Activated CD4-positive, alpha-beta T cell treated with anti-CD3 and anti-CD28 coated beads, Interleukin-2, amount 50 U/mL, for 16 hours (primary cell): ENCODE measurements around the gene MAGEA4.
"Not testable (repeated sequence)": the region's sequence is repeated elsewhere in the genome, so short reads cannot be mapped to it uniquely, and the experiment has no call there.

ENCODE experiments used
- DNase-seq: peaks from one replicate; pipeline ENCODE4 v3.0.0-alpha.2; 2020

The MAGEA4 gene, protein sequence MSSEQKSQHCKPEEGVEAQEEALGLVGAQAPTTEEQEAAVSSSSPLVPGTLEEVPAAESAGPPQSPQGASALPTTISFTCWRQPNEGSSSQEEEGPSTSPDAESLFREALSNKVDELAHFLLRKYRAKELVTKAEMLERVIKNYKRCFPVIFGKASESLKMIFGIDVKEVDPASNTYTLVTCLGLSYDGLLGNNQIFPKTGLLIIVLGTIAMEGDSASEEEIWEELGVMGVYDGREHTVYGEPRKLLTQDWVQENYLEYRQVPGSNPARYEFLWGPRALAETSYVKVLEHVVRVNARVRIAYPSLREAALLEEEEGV

DNA sequence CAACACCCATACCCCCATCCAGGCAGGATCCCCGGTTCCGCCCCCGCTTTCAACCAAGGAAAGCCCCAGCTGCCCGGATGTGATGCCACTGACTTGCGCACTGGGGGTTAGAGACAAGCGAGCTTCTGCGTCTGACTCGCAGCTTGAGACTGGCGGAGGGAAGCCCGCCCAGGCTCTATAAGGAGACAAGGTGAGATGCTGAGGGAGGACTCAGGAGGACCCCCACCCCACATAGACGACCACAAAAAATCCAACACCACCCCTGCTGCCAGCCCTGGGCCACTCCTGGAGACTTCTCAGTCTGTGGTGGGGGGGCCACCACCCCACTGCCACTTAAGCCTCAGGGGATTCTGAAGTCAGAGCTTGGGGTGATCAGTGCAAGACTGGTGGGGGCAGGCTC, at the start of gene MAGEA4:
MAGEA4 (plus strand) TSS at position 110 of the 400 bp plus-strand sequence. CDS start 10,776 bp downstream, outside the sequence.
- no peak for DNase-seq

DNA sequence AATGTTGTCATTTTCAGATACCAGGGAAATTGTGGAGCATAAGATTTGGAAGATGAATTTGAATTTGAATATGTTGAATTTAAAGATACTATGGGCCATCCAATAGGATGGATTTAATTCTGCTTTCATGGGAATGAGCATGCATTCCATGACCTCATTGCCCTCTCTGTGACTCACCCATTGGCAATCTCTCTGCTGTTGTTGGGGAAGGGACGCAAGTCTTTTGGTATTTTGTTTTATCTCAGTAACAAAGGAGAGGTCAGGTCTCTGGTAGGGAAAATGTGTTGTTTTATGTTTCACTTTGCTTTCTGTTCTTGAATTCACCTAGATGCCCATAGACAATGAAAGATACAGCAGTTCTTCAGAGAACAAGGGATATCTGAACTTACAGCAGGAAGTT, 42.1 kb upstream of the MAGEA4 start:
- no peak for DNase-seq

DNA sequence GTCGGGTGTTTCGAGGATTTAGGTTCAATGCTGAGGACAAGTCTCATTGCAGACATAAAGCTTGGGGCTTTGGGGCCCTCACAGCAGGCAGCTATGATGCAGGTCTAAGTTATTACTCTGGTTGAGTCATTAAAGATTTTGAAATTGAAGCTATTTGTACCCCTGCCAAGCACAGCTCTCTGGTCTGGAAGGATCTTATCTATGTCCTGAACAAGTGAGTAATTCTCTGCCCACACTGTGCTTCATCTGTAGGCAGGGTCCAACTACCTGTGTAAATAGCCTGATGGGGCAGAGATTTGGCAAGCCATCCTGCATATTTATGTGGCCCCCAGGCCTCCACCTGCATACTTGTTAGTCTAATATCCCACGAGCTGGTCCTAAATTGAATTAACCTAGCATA, 41.4 kb upstream of the MAGEA4 start:
- no peak for DNase-seq

DNA sequence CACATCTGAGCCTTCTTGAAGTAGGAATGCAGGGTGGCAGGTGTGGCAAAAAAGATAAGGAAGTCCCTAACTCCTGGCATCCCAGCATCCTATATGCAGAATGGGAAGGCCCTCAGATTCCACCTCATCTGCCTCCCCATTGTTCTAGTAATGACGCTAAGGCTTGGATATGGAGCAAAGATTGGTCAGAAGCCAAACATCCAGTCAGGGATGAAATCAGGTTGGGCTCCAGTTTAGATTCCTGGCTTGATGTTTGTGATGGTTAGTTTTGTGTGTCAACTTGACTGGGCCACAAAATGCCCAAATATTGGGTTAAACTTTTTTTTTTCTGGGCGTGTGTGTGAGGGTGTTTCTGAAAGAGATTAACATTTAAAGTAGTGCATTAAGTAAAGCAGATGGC, 39.6 kb upstream of the MAGEA4 start:
- DNase-seq, result no peak

DNA sequence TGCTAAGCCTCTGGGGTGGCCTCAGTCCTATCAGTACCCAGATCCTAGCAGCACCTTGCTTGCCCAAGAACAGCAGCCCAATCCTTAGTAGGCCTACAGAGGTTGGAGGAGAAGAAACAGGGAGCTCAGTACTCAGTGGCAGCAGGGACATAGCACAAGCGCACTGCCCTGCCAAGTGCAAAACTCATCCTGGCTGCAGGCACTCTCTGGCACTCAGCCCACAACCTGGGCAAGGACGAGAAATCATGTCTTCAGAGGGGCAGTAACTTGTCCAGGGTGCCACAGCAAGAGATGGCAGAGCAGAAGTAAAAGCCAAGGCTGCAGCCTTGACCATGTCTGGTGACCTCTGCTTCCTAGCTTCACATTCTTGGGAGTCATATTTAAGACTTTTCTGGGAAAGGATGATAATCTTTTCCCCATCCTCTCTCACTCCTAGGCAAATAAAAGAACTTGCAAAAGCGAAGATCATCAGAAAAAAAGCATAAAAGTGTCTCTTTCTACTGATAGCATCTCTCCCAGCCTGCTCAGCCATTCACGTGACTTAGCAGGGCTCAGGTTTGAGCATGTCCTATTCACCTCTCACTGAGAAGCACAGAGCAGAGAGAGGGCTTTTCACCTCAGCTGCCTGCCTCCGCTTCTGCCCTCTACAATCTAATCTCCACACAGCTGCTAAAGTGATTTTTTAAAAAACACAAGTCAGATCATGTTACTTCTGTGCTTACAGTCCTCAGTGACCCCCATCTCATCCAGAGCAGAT, 37.2 kb upstream of the MAGEA4 start:
- DNase-seq, result no peak

DNA sequence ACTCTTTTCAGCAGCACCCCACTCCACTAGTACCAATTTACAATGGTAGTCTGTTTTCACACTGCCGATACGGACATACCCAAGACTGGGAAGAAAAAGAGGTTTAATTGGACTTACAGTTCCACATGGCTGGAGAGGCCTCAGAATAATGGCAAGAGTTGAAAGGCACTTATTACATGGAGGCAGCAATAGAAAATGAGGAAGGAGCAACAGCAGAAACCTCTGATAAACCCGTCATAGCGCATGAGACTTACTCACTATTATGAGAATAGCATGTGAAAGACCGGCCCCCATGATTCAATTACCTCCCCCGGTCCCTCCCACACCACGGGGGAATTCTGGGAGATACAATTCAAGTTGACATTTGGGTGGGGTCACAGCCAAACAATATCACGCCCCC, 34.1 kb upstream of the MAGEA4 start:
- DNase-seq, result no peak

DNA sequence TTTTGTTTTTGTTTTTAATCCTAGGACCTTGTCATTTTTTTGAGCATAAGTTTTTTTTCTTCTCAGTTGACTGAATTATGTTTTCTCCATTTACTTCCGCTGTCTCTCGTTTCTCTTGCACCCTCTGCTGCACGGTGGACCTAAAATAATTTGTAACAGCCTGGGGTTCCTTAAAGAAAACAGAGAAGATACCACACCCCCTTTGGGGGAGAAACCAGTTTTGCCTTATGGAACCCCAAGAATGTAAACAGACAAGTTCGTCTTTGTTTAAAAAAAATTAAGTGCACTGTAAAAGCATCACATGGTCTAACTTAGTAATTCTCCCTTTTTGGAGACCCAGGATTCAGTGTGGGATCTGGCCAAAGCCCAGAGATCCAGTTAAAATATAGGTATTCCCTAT, 32.8 kb upstream of the MAGEA4 start:
- no peak for DNase-seq

DNA sequence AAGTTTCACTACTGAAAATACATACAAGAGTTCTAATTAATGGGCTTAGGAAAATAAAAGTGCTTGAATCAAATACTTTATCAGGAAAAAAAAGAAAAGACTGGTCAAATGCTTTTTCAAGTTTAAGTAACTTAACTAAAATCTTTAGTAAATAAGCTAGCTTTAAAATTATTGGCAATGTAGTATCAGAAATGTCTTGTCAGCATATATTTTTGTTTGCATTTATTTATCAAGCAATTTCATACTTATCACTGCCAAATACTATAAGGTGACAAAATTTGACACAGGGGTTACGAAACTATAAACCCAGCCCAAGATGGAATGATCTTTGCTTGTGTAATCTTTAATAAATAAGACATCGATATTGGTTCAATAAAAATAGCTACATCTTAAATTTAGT, 31.8 kb upstream of the MAGEA4 start:
- no peak for DNase-seq

DNA sequence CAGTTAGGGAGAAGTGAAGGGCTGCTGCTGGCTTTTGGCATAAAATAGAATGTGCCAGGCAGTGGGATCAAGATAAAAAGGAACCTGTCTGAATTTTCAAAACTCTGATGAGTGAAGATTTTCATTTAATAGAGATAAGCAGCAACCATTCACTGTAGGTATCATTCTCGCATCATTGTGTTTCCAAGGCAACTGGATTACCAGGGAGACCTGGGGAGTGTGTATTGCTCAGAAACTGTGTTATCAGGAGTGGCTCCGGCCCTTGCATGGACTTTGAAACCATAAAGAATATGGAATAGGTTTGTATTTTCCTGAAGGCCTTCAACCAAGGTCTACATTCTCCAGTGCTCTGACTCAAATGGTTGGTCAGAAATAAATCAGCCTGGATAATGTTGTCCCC, 23.3 kb upstream of the MAGEA4 start:
- no peak for DNase-seq

DNA sequence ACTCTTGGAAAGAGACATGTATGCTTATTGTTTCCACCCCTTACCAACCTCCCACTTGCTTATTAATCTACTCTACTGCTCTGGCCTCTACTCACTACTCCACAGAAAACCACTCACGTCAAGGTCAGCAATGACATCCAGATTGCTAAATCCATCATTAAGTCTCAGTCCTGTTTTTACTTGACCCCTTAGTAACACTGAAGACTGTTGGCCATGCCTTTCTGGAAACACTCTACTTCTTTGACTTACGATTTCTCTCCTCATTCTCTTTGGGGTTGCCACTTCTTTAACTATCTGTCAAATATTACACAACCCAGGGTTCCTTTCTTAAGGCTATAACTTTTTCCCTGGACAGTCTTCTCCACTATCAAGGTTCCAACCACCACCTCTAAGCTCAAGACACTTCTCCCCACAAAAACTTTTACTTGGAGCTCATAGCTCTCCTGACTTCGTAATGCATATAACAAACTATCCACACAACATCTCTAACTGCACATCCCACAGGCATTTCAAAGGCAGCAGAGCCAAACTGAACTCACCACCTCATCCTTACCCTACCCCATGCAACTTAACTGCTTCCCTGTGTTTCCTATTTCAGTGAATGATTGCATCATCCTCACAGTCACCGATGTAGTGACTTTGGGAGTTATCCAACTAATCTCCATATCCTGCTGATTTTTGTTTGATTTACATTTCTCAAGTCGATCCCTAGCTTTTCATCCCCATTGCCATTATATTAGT, 15.8 kb upstream of the MAGEA4 start:
- DNase-seq, result no peak

DNA sequence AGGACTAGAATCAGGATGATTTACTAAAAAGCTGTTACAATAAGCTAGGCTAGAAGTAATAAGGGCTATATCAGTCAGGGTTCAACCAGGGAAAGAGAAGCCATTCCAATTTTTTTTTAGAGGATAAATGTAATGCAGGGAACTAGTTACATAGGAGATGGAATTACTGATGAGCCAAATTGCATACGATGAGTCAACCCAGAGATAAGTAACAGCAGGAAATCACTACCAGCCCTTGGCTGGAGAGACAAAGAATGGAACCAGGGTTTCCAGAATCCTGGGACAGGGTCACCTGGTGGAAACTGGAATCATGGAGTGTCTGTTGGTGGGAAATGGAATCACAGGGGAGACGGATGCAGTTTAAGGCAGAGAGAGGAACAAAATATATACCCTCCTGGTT, 13.1 kb upstream of the MAGEA4 start:
- no peak for DNase-seq

DNA sequence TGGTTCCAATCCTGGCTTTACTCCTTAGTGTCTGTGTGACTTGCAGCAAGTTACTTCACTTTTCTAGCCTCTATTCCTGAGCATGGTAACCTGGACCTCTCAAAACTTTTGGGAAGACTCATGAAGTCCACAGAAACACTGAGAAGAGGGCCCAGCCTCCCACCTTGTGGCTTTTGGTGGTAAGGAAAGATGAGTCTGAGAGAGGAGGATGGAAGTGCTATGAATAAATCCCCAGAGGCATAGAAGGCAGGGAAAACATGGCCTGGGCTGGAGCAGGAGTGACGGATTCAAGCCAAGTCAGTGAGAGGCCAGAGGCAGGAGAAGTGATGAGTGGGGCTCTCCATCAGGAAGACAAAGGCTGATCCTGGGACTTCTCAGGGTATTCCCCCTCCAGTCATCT, 10.9 kb upstream of the MAGEA4 start:
- no peak for DNase-seq

DNA sequence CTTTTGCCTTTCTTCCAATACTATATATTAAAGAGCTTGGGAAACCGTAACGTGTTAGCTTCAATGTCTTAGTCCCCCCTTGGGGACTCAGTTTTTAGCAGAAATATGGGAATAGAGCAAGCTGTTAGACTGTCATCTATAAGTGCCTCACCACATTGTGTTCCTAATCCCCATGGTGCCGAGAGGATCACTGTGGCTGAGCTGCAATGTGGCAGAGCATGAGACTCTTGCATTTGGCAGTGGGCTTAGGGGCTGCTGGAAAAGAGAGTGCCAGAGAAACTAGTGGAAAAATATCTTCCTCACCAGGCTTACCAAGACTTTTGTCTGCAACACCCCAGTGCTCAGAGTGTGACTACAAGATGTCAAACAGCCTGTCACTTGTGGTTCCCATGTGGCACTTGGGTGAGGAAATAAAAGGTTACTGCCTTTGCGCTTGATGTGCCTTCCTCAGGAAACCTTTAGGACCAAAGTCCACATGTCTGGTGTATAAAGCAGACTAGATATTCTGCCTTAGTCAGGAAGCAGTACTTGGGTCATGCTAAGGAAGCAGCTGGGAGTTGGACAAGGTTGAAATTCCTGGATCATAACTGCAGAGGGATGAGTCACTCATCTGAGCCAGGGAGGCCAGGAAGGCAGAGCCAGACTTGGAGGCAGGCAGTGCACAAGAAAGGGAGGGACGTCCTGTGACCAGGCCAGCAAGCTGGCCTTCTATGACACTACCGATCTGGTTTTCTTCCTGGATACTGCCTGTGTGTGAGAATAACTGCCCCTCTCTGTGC, 9.7 kb upstream of the MAGEA4 start:
- DNase-seq, result no peak

DNA sequence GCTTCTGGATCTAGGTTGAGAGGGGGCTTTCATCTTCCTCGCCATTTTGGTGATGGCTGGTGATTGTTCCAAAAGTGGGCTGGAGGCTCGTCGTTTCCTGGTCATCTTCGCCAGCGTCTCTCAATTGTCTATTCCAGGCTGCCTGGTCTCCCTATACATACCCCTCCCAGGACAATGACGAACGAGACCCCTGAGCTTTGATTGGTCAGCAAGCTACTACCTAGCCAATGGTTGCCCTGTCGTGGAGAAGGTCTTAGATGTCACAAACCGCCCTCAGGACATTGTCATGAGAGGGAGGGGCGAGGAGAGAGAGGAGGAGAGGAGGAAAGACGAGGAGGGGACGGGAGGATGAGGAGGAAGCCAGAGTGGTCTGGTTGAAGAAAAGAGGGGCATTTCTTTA, 7.7 kb upstream of the MAGEA4 start:
- no peak for DNase-seq

DNA sequence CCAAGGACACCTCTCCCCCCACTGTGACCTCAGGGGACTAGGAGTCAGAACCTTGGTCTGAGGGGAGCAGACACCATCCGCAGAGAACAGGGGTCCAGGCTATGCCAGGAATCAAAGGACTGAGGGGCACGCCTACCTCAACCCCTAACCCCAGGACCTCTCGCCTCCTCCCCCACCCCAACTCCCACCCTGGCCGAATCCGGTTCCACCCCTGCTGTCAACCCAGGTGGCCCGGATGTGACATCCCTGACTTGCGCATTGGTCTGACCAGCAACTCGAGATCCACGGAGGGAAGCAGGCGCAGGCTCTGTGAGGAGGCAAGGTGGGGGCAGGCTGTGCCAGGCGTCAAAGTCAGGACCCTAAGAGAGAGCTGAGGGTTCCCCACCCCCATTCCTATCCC, 468 bp upstream of the MAGEA4 start:
- no peak for DNase-seq

DNA sequence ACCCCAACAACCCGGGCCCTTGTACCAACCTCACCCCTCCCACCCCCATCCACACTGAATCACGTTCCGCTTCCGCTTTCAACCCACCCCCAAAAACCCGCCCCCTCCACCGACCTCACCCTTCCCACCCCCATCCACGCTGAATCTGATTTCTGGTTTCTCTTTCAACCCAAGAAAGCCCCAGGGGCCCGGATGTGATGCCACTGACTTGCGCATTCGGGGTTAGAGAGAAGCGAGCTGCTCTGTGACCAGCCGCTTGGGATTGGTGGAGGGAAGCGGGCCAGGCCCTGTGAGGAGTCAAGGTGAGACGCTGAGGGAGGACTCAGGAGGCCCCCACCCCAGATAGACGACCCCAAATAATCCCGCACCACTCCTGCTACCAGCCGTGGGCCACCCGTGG, 6.0 kb downstream of the MAGEA4 start:
- not testable (repeated sequence) for DNase-seq

DNA sequence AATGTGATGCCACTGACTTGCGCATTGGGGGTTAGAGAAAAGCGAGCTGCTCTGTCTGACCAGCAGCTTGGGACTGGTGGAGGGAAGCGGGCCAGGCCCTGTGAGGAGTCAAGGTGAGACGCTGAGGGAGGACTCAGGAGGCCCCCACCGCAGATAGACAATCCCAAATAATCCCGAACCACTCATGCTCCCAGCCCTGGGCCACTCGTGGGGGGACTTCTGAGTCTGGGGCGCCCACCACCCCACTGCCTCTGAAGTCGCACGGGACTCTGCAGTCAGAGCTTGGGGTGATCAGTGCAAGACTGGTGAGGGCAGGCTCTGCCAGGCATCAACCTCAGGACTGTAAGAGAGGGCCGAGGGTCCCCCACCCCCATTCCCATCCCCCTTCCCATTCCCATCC, 6.9 kb downstream of the MAGEA4 start:
- no peak for DNase-seq

DNA sequence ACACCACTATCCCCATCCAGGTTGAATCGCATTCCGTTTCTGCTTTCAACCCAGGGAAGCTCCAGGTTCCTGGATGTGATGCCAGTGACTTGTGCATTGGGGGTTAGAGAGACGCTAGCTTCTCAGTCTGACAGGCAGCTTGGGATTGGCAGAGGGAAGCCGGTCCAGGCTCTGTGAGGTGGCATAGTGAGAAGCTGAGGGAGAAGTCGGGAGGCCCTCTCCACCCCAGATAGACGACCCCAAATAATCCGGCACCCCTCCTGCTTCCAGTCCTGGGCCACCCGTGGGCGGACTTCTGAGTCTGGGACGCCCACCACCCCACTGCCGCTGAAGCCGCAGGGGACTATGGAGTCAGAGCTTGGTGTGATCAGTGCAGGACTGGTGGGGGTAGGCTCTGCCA, 7.4 kb downstream of the MAGEA4 start:
- DNase-seq, result no peak

DNA sequence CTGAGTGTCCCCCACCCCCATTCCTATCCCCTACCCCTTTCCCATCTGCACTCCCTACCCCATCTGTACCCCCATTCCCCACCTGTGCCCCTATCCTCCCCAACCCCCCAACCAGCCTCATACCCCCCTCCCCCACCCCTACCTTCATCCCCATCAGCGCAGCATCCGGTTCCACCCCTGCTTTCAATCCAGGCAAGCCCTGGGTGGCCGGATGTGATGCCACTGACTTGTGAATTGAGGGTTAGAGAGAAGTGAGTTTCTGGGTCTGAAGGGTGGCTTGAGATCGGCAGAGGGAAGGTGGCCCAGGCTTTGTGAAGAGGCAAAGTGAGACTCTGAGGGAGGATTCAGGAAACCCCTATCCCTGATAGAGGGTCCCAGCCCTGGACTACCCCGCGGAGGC, 7.8 kb downstream of the MAGEA4 start:
- no peak for DNase-seq

DNA sequence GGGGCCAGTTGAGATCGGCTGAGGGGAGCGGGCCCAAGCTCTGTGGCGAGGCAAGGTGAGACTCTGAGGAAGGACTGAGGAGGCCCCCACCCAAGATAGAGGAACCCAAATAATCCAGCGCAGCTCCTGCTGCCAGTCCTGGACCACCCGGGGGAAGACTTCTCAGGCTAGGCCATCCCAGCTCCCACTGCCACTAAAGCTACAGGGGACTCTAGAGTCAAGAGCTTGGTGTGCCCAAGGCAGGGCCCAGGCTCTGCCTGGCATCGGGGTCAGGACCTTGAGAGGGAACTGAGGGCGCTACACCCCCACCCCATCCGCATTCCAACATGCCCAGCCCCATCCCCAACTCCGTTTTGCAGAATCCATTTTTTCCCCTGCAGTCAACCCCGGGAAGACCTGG, 8.6 kb downstream of the MAGEA4 start:
- no peak for DNase-seq

DNA sequence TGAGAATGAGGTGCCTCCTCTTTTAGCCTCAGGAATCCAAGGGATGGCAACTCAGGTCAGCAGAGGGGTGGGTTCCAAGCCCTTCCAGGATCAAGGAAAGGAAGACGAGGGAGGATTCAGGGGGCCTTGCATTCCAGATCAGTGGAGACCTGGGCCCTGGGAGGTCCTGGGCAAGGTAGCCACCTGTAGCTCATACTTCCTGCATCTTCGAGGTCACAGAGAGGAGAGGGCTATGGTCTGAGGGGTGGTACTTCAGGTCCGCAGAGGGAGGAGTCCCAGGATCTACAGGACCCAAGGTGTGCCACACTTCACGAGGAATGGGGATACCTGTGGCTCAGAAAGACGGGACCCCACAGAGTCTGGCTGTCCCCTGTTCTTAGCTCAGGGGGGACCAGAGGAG, 9.2 kb downstream of the MAGEA4 start:
- DNase-seq, result no peak

DNA sequence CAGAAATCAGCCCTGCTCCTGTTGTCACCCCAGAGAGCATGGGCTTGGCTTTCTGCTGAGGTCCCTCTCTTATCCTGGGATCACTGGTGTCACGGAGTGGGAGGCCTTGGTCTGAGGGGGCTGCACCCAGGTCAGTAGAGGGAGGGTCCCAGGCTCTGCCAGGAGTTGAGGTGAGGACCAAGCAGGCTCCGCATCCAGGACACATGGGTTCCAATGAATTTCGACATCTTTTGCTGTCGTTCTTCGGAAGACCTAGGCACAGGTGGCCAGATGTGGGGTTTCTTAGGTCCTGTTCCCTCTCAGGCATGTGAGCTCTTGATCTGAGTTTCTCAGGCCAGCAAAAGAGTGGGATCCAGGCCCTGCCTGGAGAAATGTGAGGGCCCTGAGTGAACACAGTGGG, 10.0 kb downstream of the MAGEA4 start:
- no peak for DNase-seq

DNA sequence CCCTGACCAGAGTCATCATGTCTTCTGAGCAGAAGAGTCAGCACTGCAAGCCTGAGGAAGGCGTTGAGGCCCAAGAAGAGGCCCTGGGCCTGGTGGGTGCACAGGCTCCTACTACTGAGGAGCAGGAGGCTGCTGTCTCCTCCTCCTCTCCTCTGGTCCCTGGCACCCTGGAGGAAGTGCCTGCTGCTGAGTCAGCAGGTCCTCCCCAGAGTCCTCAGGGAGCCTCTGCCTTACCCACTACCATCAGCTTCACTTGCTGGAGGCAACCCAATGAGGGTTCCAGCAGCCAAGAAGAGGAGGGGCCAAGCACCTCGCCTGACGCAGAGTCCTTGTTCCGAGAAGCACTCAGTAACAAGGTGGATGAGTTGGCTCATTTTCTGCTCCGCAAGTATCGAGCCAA, 11.0 kb downstream of the MAGEA4 start:
- no peak for DNase-seq
